PFSK-1 (cell line): ENCODE results near the gene CD81.

Source experiments
- FOXP2 ChIP-seq: optimal IDR thresholded peaks from 2 replicates; pipeline ENCODE3; 2011; ENCODE audit warnings: borderline replicate concordance, control low read depth, inconsistent platforms; ENCODE audit not compliant: insufficient read depth; ENCODE audit errors: extremely low read length, extremely low read depth
- POLR2AphosphoS5 ChIP-seq: IDR thresholded peaks from 2 replicates; pipeline ENCODE4 v1.6.1; 2012; ENCODE audit warnings: low read depth, mild to moderate bottlenecking, control low read depth, low read length, moderate library complexity
- REST ChIP-seq, 2 experiments: IDR thresholded peaks; 2 replicates each; pipeline versions ENCODE4 v1.6.1 to v1.8.0; 2011 to 2012; ENCODE audit warnings: low read depth in 2 of 2, low read length in 2 of 2, control low read depth in 1 of 2, inconsistent platforms in 1 of 2, mild to moderate bottlenecking in 1 of 2, moderate library complexity in 1 of 2; ENCODE audit not compliant: insufficient read depth in 1 of 2
- SIN3A ChIP-seq: IDR thresholded peaks from 2 replicates; pipeline ENCODE4 v1.6.1; 2012; ENCODE audit warnings: mild to moderate bottlenecking, low read length, moderate library complexity, borderline replicate concordance; ENCODE audit not compliant: insufficient read depth

- TF ChIP-seq POLR2AphosphoS5 (no peak), SIN3A (no peak), FOXP2 (no peak), REST (IDR thresholded peaks at IDR 0.05; ENCODE audit: insufficient read depth in 1 of 2, low read depth in 2 of 2, low read length in 2 of 2) (no peak)
Measured at GRCh38 chr11:2345050-2345449, 32.1 kb upstream of the CD81 start.
